HCT116 (cell line): ENCODE results near the gene CALCB.
A peak's percentile ranks its signal among the peaks of the same experiment; 100 is the strongest.

ENCODE experiments used
- EZH2 ChIP-seq: fragments of 200-600 bp; sonication (generic); IDR thresholded peaks from 2 replicates; pipeline ENCODE4 v1.6.1; 2017; ENCODE audit warnings: antibody characterized with exemption, mixed run types
- EZH2phosphoT487 ChIP-seq: fragments of 200-600 bp; IDR thresholded peaks from 2 replicates; pipeline ENCODE4 v1.6.1; 2018; ENCODE audit warnings: antibody characterized with exemption, borderline replicate concordance
- POLR2AphosphoS5 ChIP-seq: IDR thresholded peaks from 2 replicates; pipeline ENCODE4 v1.6.1; 2011; ENCODE audit warnings: mild to moderate bottlenecking, low read depth, low read length, moderate library complexity
- RAD21 ChIP-seq: IDR thresholded peaks from 2 replicates; pipeline ENCODE4 v1.6.1; 2012; ENCODE audit warnings: low read depth, mild to moderate bottlenecking
- SP1 ChIP-seq: IDR thresholded peaks from 2 replicates; pipeline ENCODE4 v1.6.1; 2012; ENCODE audit warnings: low read depth
- SRF ChIP-seq: IDR thresholded peaks from 2 replicates; pipeline ENCODE4 v1.6.1; 2012; ENCODE audit warnings: low read depth
- ZNF274 ChIP-seq: fragments of 200-500 bp; sonication (Bioruptor generic); IDR thresholded peaks from 2 replicates; pipeline ENCODE4 v1.6.1; 2014; ENCODE audit warnings: mild to moderate bottlenecking, low read depth, low read length, inconsistent platforms
- TF ChIP-seq, protein P1 (sequence below): IDR thresholded peaks from 2 replicates; pipeline ENCODE4 v1.6.1; 2011; ENCODE audit warnings: mild to moderate bottlenecking, low read length, moderate library complexity; ENCODE audit not compliant: insufficient replicate concordance; ENCODE audit errors: extremely low read depth
- TF ChIP-seq, protein P2 (sequence below), 3 experiments: fragments of 200-600 bp in 1 of 3; sonication (generic) in 1 of 3; IDR thresholded peaks in 2 of 3; conservative IDR thresholded peaks in 1 of 3; 2 replicates each; pipeline ENCODE4 v1.5.1; 2012 to 2017; ENCODE audit warnings: low read depth in 2 of 3, low read length in 2 of 3, antibody characterized with exemption in 1 of 3, borderline replicate concordance in 1 of 3, control low read depth in 1 of 3, mild to moderate bottlenecking in 1 of 3, mixed read lengths in 1 of 3, mixed run types in 1 of 3, moderate library complexity in 1 of 3; ENCODE audit not compliant: insufficient read depth in 1 of 3
- TF ChIP-seq, protein P3 (sequence below): IDR thresholded peaks from 2 replicates; pipeline ENCODE4 v1.6.1; 2012; ENCODE audit warnings: low read depth

DNA sequence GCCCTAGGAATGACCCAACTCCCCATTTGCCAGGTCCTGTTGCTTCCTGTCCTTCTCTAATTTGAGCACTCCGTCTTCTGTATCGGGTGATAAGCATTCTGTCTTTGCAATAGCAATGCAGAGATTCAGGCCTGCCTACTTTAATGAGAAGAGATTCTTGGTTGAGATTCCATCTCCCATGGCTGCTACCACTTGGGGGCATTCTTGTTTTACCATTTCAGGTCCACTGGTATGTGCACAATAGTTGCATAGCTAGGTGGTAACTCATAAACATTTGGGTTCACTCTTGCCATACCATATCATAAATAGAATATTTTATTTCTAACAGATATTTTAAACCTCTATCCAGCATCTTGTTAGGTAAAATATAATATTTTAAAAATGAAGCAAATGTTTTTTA is 34.4 kb upstream of the CALCB start:
- TF ChIP-seq ZNF274, result no peak
- TF ChIP-seq EZH2, result no peak
- no peak for TF ChIP-seq EZH2phosphoT487
- TF ChIP-seq, protein P1, sequence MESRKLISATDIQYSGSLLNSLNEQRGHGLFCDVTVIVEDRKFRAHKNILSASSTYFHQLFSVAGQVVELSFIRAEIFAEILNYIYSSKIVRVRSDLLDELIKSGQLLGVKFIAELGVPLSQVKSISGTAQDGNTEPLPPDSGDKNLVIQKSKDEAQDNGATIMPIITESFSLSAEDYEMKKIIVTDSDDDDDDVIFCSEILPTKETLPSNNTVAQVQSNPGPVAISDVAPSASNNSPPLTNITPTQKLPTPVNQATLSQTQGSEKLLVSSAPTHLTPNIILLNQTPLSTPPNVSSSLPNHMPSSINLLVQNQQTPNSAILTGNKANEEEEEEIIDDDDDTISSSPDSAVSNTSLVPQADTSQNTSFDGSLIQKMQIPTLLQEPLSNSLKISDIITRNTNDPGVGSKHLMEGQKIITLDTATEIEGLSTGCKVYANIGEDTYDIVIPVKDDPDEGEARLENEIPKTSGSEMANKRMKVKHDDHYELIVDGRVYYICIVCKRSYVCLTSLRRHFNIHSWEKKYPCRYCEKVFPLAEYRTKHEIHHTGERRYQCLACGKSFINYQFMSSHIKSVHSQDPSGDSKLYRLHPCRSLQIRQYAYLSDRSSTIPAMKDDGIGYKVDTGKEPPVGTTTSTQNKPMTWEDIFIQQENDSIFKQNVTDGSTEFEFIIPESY, result no peak
- TF ChIP-seq POLR2AphosphoS5, result no peak
- peak; percentile 91 for TF ChIP-seq RAD21
- TF ChIP-seq, protein P2, sequence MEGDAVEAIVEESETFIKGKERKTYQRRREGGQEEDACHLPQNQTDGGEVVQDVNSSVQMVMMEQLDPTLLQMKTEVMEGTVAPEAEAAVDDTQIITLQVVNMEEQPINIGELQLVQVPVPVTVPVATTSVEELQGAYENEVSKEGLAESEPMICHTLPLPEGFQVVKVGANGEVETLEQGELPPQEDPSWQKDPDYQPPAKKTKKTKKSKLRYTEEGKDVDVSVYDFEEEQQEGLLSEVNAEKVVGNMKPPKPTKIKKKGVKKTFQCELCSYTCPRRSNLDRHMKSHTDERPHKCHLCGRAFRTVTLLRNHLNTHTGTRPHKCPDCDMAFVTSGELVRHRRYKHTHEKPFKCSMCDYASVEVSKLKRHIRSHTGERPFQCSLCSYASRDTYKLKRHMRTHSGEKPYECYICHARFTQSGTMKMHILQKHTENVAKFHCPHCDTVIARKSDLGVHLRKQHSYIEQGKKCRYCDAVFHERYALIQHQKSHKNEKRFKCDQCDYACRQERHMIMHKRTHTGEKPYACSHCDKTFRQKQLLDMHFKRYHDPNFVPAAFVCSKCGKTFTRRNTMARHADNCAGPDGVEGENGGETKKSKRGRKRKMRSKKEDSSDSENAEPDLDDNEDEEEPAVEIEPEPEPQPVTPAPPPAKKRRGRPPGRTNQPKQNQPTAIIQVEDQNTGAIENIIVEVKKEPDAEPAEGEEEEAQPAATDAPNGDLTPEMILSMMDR (IDR thresholded peaks at IDR 0.05 in 2 of 3, conservative IDR thresholded peaks at IDR 0.05 in 1 of 3; ENCODE audit: borderline replicate concordance in 1 of 3, insufficient read depth in 1 of 3, low read depth in 2 of 3, low read length in 2 of 3), result peak; percentile 27 to 84 (median 40); a peak in 4 of 6 replicates
- no peak for TF ChIP-seq SP1
- no peak for TF ChIP-seq SRF
- TF ChIP-seq, protein P3, sequence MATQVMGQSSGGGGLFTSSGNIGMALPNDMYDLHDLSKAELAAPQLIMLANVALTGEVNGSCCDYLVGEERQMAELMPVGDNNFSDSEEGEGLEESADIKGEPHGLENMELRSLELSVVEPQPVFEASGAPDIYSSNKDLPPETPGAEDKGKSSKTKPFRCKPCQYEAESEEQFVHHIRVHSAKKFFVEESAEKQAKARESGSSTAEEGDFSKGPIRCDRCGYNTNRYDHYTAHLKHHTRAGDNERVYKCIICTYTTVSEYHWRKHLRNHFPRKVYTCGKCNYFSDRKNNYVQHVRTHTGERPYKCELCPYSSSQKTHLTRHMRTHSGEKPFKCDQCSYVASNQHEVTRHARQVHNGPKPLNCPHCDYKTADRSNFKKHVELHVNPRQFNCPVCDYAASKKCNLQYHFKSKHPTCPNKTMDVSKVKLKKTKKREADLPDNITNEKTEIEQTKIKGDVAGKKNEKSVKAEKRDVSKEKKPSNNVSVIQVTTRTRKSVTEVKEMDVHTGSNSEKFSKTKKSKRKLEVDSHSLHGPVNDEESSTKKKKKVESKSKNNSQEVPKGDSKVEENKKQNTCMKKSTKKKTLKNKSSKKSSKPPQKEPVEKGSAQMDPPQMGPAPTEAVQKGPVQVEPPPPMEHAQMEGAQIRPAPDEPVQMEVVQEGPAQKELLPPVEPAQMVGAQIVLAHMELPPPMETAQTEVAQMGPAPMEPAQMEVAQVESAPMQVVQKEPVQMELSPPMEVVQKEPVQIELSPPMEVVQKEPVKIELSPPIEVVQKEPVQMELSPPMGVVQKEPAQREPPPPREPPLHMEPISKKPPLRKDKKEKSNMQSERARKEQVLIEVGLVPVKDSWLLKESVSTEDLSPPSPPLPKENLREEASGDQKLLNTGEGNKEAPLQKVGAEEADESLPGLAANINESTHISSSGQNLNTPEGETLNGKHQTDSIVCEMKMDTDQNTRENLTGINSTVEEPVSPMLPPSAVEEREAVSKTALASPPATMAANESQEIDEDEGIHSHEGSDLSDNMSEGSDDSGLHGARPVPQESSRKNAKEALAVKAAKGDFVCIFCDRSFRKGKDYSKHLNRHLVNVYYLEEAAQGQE, result no peak
